ENCODE measurements around the gene FRMD5.
A peak's percentile ranks its signal among the peaks of the same experiment; 100 is the strongest.
"Not testable (repeated sequence)": the region's sequence is repeated elsewhere in the genome, so short reads cannot be mapped to it uniquely, and the experiment has no call there.

The FRMD5 gene

DNA sequence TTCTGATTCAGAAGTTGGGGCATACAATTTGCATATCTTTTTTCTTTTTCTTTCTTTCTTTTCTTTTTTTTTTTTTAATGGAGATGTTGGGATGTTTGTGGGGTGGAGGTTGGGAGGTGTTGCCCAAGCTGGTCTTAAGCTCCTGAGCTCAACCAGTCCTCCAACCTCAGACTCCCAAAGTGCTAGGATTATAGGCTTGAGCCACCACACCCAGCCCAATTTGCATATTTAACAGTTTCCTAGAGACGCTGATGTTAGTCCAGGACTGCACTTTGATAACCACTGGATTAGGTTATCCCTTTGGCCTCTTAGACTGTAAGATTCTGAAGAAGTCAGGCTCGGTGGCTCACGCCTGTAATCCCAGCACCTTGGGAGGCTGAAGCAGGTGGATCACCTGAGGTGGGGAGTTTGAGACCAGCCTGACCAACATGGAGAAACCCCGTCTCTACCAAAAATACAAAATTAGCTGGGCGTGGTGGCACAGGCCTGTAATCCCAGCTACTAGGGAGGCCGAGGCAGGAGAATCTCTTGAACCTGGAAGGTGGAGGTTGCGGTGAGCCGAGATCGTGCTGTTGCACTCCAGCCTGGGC is 365.0 kb downstream of the FRMD5 start:
- not testable (repeated sequence) for DNase-seq; H3K36me3 ChIP-seq (ENCODE audit: control insufficient read depth, insufficient read depth, low read length); H3K27me3 ChIP-seq (replicated peaks; ENCODE audit: control insufficient read depth, insufficient read depth, low read length, poor library complexity, severe bottlenecking); H3K9me3 ChIP-seq (ENCODE audit: control insufficient read depth, low read length); H3K27ac ChIP-seq (ENCODE audit: insufficient read depth, low read length, poor library complexity, severe bottlenecking); H3K4me3 ChIP-seq (ENCODE audit: insufficient read depth, low read depth, low read length, poor library complexity, severe bottlenecking)
- peaks cover 10% of the 10 kb centered on the region for H3K4me1 ChIP-seq (ENCODE audit: control insufficient read depth, insufficient read depth, low read length, poor library complexity, severe bottlenecking)

DNA sequence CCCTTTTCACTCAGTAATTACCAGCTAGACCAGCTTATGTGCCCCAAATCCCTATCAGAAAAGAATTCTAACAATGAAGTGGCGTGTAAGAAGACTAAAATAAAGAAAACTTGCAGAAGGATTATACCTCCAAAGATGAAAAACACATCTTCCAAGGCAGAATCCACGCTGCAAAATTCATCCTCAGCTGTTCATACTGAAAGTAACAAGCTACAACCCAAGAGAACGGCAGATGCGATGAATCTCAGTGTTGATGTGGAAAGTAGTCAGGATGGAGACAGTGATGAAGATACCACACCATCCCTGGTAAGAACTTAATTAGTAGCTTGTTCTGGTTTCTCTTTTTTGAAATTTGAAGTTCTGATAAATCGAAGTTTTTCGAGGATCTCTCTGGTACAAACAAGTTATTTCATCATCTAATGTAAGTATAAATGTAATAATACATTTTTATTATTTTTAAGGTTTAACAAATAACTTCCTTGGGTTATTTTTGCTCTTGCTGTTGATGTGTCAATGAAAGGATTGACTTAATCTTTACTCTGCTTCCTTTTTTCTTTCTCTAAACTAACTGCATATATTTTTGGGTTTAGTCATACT is 366.9 kb downstream of the FRMD5 start:
- no peaks in the 10 kb centered on the region for H3K27me3 ChIP-seq (replicated peaks; ENCODE audit: control insufficient read depth, insufficient read depth, low read length, poor library complexity, severe bottlenecking)
- no peaks in the 10 kb centered on the region for H3K36me3 ChIP-seq (ENCODE audit: control insufficient read depth, insufficient read depth, low read length)
- H3K9me3 ChIP-seq (ENCODE audit: control insufficient read depth, low read length): no peaks in the 10 kb centered on the region
- DNase-seq: no peak
- peak overlapping the region; percentile 33 for H3K4me3 ChIP-seq (ENCODE audit: insufficient read depth, low read depth, low read length, poor library complexity, severe bottlenecking)
- peak overlapping the region; percentile 82 for H3K27ac ChIP-seq (ENCODE audit: insufficient read depth, low read length, poor library complexity, severe bottlenecking)
- peaks cover 16% of the 10 kb centered on the region for H3K4me1 ChIP-seq (ENCODE audit: control insufficient read depth, insufficient read depth, low read length, poor library complexity, severe bottlenecking)

DNA sequence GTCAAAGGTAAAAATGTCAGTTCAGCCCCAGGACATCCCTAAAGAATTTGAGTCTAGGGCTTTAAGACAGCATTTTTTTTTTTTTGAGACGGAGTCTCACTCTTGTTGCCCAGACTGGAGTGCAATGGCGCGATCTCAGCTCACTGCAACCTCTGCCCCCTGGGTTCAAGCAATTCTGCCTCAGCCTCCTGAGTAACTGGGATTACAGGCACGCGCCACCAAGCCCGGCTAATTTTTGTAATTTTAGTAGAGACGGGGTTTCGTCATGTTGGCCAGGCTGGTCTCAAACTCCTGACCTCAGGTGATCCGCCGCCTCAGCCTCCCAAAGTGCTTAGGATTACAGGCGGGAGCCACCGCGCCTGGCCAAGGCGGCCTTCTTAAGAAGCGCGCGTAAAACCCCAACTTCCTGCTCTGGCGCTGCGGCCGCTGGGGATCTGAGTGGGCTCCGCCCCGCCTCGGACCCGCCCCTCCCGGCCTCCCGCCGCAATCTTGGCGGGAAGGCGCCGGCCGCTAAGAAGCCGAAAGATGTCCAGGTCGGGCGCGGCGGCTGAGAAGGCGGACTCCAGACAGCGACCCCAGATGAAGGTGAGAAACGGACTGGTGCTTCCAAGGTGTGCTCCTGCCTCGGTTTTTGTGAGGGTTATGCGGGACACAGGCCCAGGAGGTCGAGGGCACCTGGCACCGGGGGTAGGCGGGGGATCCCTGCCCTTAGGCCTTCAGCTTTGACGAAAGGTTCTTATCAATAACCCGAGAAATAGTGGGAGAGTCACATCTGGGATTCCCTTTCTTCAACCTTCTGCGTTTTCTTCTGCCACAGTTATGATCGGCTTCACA is 368.3 kb downstream of the FRMD5 start, which contains the start of gene WDR76:
WDR76 (plus strand) TSS at position 495 of the 834 bp plus-strand sequence; CDS start at position 526, 31 bp downstream.
- peak within 1 kb of the TSS; percentile 69 for H3K4me3 ChIP-seq (ENCODE audit: insufficient read depth, low read depth, low read length, poor library complexity, severe bottlenecking)
- H3K27me3 ChIP-seq (replicated peaks; ENCODE audit: control insufficient read depth, insufficient read depth, low read length, poor library complexity, severe bottlenecking): no peaks in the 10 kb centered on the region
- H3K9me3 ChIP-seq (ENCODE audit: control insufficient read depth, low read length): no peaks in the 10 kb centered on the region
- no peaks in the 10 kb centered on the region for H3K36me3 ChIP-seq (ENCODE audit: control insufficient read depth, insufficient read depth, low read length)
- peak within 1 kb of the TSS; percentile 82 for H3K27ac ChIP-seq (ENCODE audit: insufficient read depth, low read length, poor library complexity, severe bottlenecking)
- peak; percentile 53 to 72 (median 57) for DNase-seq
- H3K4me1 ChIP-seq (ENCODE audit: control insufficient read depth, insufficient read depth, low read length, poor library complexity, severe bottlenecking): peaks cover 20% of the 10 kb centered on the region

DNA sequence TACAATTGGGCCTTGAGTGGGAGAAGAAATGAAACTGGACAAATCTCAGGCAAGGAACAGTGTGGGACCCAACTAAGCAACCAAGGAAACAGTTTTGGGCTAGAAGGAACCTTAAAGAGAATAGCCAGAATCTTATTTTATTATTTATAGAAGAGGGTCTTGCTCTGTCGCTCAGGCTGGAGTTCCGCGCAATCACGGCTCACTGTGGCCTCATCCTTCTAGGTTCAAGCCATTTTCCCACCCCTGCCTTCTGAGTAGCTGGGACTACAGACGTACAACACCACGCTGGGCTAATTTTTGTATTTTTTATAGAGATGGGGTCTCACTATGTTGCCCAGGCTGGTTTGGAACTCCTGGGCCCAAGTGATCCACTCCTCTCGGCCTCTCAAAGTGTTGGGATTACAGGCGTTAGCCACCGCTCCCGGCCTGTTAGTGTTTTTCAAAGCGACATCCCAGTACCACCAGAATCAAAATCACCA is 369.0 kb downstream of the FRMD5 start:
- H3K27me3 ChIP-seq (replicated peaks; ENCODE audit: control insufficient read depth, insufficient read depth, low read length, poor library complexity, severe bottlenecking): no peaks in the 10 kb centered on the region
- H3K9me3 ChIP-seq (ENCODE audit: control insufficient read depth, low read length): no peaks in the 10 kb centered on the region
- H3K4me1 ChIP-seq (ENCODE audit: control insufficient read depth, insufficient read depth, low read length, poor library complexity, severe bottlenecking): peaks cover 25% of the 10 kb centered on the region
- no peaks in the 10 kb centered on the region for H3K36me3 ChIP-seq (ENCODE audit: control insufficient read depth, insufficient read depth, low read length)
- H3K4me3 ChIP-seq (ENCODE audit: insufficient read depth, low read depth, low read length, poor library complexity, severe bottlenecking): peak overlapping the region; percentile 69
- peak overlapping the region; percentile 82 for H3K27ac ChIP-seq (ENCODE audit: insufficient read depth, low read length, poor library complexity, severe bottlenecking)
- no peak for DNase-seq

DNA sequence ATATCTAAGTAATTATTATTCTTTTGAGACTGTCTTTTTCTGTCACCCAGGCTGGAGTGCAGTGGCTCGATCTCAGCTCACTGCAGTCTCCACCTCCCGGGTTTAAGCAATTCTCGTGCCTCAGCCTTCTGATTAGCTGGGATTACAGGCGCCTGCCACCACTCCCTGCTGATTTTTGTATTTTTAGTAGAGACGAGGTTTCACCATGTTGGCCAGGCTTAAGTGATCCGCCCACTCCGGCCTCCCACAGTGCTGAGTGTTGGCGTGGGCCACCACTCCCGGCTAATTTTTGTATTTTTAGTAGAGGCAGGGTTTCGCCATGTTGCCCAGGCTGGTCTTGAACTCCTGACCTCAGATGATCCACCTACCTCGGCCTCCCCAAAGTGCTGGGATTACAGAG is 369.8 kb downstream of the FRMD5 start:
- H3K27me3 ChIP-seq (replicated peaks; ENCODE audit: control insufficient read depth, insufficient read depth, low read length, poor library complexity, severe bottlenecking); H3K27ac ChIP-seq (ENCODE audit: insufficient read depth, low read length, poor library complexity, severe bottlenecking); H3K9me3 ChIP-seq (ENCODE audit: control insufficient read depth, low read length); H3K4me3 ChIP-seq (ENCODE audit: insufficient read depth, low read depth, low read length, poor library complexity, severe bottlenecking); H3K36me3 ChIP-seq (ENCODE audit: control insufficient read depth, insufficient read depth, low read length); DNase-seq: not testable (repeated sequence)
- H3K4me1 ChIP-seq (ENCODE audit: control insufficient read depth, insufficient read depth, low read length, poor library complexity, severe bottlenecking): peaks cover 28% of the 10 kb centered on the region

DNA sequence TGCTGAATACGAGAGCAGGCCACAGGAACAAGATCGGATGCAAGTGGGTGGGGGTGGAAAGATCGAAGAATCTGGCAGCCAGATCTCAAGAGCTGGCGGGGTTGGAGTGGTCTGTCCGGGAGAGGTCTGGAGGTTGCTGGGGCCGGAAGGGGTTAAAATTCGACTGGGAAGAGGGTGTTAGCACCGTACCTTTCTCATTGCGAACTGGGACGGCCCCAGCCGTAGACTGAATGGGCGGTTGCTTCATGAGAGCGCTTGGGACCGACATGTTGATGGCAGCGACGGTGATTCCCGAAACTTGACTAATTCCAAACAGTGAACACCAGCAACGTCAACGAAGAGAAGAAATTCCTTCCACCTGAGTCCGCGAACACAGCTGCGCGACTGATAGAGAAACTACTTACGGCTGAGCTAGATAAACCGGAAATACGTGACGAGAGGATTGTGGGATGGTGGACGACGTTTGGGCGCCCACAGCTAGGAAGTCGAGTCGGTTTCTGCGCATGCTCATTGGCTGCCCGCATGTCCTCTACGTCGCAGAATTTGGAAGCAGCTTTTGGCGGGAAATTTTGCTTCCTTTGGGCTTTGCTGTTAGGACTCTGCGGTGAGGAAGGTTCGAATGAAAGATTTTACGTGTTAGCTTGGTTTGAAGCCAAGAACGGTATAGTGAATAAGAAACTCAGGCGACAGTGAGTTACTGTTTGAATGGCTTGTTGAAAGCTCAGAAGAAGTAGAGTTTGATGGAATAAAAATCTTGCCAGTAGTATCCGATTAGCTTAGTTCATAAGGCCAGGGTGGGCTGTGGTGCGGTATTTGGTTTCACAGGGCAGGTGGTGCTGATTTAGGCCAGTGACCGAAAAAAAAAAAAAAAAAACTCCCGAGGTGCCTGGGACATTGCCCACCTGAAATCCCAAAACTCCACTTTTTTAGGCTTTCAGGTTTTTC is 370.5 kb downstream of the FRMD5 start, which contains the start of gene MFAP1:
MFAP1 (minus strand) TSS at position 389 of the 945 bp plus-strand sequence; CDS start at position 268, 121 bp downstream.
- H3K27ac ChIP-seq (ENCODE audit: insufficient read depth, low read length, poor library complexity, severe bottlenecking): peak within 1 kb of the TSS; percentile 91

DNA sequence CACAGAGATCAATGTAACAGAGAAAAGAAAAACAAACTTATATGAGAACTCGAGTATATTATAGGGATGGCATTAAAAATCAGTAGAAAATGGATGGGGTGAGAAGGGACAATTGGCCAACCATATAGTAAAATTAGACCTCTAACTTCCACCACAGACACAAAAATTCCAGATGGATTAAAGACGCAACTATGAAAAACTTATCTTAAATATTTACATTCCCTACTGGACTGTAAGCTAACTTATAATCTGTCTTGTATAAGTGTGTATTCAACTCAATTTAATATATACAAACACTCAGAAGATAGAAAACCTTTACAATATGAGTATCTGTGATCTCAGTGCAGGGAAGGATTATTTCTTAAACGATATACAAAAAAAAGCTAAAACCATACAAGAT is 373.6 kb downstream of the FRMD5 start:
- Histone ChIP-seq H3K9me3 (ENCODE audit: control insufficient read depth, low read length) (no peaks in the 10 kb centered on the region), H3K4me3 (ENCODE audit: insufficient read depth, low read depth, low read length, poor library complexity, severe bottlenecking) (no peak overlapping the region)

More for the DNA sequence above, 370.5 kb downstream of the FRMD5 start, which contains the start of gene MFAP1:
- H3K9me3 ChIP-seq (ENCODE audit: control insufficient read depth, low read length): no peaks in the 10 kb centered on the region
- H3K36me3 ChIP-seq (ENCODE audit: control insufficient read depth, insufficient read depth, low read length): no peaks in the 10 kb centered on the region
- H3K27me3 ChIP-seq (replicated peaks; ENCODE audit: control insufficient read depth, insufficient read depth, low read length, poor library complexity, severe bottlenecking): no peaks in the 10 kb centered on the region
- DNase-seq: peak; percentile 83 to 91 (median 86)
- peak within 1 kb of the TSS; percentile 96 for H3K4me3 ChIP-seq (ENCODE audit: insufficient read depth, low read depth, low read length, poor library complexity, severe bottlenecking)
- H3K4me1 ChIP-seq (ENCODE audit: control insufficient read depth, insufficient read depth, low read length, poor library complexity, severe bottlenecking): peaks cover 28% of the 10 kb centered on the region

More for the DNA sequence above, 373.6 kb downstream of the FRMD5 start:
- H3K27me3 ChIP-seq (replicated peaks; ENCODE audit: control insufficient read depth, insufficient read depth, low read length, poor library complexity, severe bottlenecking): no peaks in the 10 kb centered on the region
- no peak overlapping the region for H3K27ac ChIP-seq (ENCODE audit: insufficient read depth, low read length, poor library complexity, severe bottlenecking)
- DNase-seq: no peak
- H3K4me1 ChIP-seq (ENCODE audit: control insufficient read depth, insufficient read depth, low read length, poor library complexity, severe bottlenecking): peaks cover 28% of the 10 kb centered on the region
- H3K36me3 ChIP-seq (ENCODE audit: control insufficient read depth, insufficient read depth, low read length): peaks cover 13% of the 10 kb centered on the region
